H1 (cell line): ENCODE data around the gene PAQR4. TPM values are rescaled to one million over a fixed set of nuclear protein-coding genes. Genes with fewer than 3 reads are reported as not detected.

Experiments
- CTCF ChIA-PET: fragments of 300-600 bp; sonication (Branson Sonifier 250); formaldehyde crosslinking; loops from one replicate; lab custom pipeline; 2021; ENCODE audit not compliant: partially characterized antibody; lab: Charles Lee
- POLR2A ChIA-PET: fragments of 300-600 bp; sonication (Branson Sonifier 250); formaldehyde crosslinking; loops from one replicate; lab custom pipeline; 2021; ENCODE audit warnings: inconsistent platforms; ENCODE audit not compliant: partially characterized antibody; lab: Charles Lee
- DNase-seq, 2 experiments: peaks; one replicate each; pipeline versions ENCODE4 v3.0.0 to v3.0.0-alpha.2; 2010 to 2022; ENCODE audit warnings: low spot score in 2 of 2, low read depth in 1 of 2, mixed read lengths in 1 of 2
- FAIRE-seq: peaks from 2 replicates; lab custom pipeline; 2011; peaks lifted over from hg19 to GRCh38; lab: Jason Lieb, UNC
- H2AFZ ChIP-seq: 2 replicates; pipeline ENCODE4 v1.8.1; 2012; ENCODE audit warnings: low read length, inconsistent platforms
- H2AK5ac ChIP-seq: 2 replicates; pipeline ENCODE4 v1.6.1; 2013; ENCODE audit warnings: low read depth, low read length
- H2BK120ac ChIP-seq: replicated peaks from 2 replicates; pipeline ENCODE3; 2013; ENCODE audit warnings: low read depth, low read length, inconsistent platforms
- H2BK12ac ChIP-seq: 2 replicates; pipeline ENCODE4 v1.6.1; 2013; ENCODE audit warnings: low read depth, low read length
- H2BK15ac ChIP-seq: 2 replicates; pipeline ENCODE4 v1.6.1; 2013; ENCODE audit warnings: low read length
- H2BK20ac ChIP-seq: 2 replicates; pipeline ENCODE4 v1.6.1; 2013; ENCODE audit warnings: low read length
- H2BK5ac ChIP-seq: 2 replicates; pipeline ENCODE4 v1.6.1; 2013; ENCODE audit warnings: low read depth, low read length
- H3K14ac ChIP-seq: 2 replicates; pipeline ENCODE4 v1.6.1; 2013; ENCODE audit warnings: inconsistent platforms; ENCODE audit not compliant: insufficient read length
- H3K18ac ChIP-seq: 2 replicates; pipeline ENCODE4 v1.6.1; 2013; ENCODE audit warnings: low read length; ENCODE audit errors: extremely low read depth
- H3K23ac ChIP-seq: 2 replicates; pipeline ENCODE4 v1.6.1; 2013; ENCODE audit warnings: inconsistent platforms; ENCODE audit not compliant: insufficient read length
- H3K23me2 ChIP-seq: 2 replicates; pipeline ENCODE4 v1.6.1; 2013; ENCODE audit warnings: low read depth, low read length
- H3K27ac ChIP-seq: 2 replicates; pipeline ENCODE4 v1.6.1; 2011; ENCODE audit warnings: low read depth, low read length, inconsistent platforms
- H3K27me3 ChIP-seq, 4 experiments: replicated peaks in 1 of 4; 1 replicate in 1 of 4; 2 replicates in 3 of 4; pipeline versions ENCODE4 v1.6.1 to v1.8.1; 2011 to 2013; ENCODE audit warnings: low read length in 3 of 4, mild to moderate bottlenecking in 3 of 4, inconsistent platforms in 2 of 4, mixed read lengths in 2 of 4, moderate library complexity in 1 of 4; ENCODE audit not compliant: control insufficient read depth in 3 of 4, insufficient read depth in 3 of 4; ENCODE audit errors: extremely low read depth in 1 of 4
- H3K36me3 ChIP-seq, 4 experiments: 2 replicates each; pipeline versions ENCODE4 v1.6.1 to v1.8.1; 2011 to 2013; ENCODE audit warnings: mild to moderate bottlenecking in 4 of 4, low read length in 3 of 4, moderate library complexity in 2 of 4, control low read depth in 1 of 4, inconsistent platforms in 1 of 4; ENCODE audit not compliant: insufficient read depth in 4 of 4, control insufficient read depth in 2 of 4
- H3K4ac ChIP-seq: replicated peaks from 2 replicates; pipeline ENCODE3; 2013; ENCODE audit warnings: low read length, low read depth, mixed read lengths, inconsistent platforms; ENCODE audit not compliant: insufficient read length
- H3K4me1 ChIP-seq, 4 experiments: replicated peaks in 1 of 4; 1 replicate in 1 of 4; 2 replicates in 3 of 4; pipeline versions ENCODE4 v1.6.1 to v1.8.1; 2011 to 2013; ENCODE audit warnings: low read length in 3 of 4, inconsistent platforms in 2 of 4, mixed read lengths in 1 of 4; ENCODE audit not compliant: insufficient read depth in 4 of 4, control insufficient read depth in 3 of 4
- H3K4me2 ChIP-seq, 2 experiments: 2 replicates each; pipeline versions ENCODE4 v1.6.1 to v1.8.1; 2011 to 2013; ENCODE audit warnings: low read depth in 2 of 2, low read length in 2 of 2, control low read depth in 1 of 2, inconsistent platforms in 1 of 2, mild to moderate bottlenecking in 1 of 2; ENCODE audit not compliant: insufficient read depth in 1 of 2
- H3K4me3 ChIP-seq, 4 experiments: fragments of 200-600, 300-600 bp in 1 of 4; sonication (generic), shearing (Covaris generic), sonication (Bioruptor Twin) in 1 of 4; 2 replicates each; pipeline versions ENCODE4 v1.5.1 to v1.8.1; 2011 to 2016; ENCODE audit warnings: low read length in 4 of 4, low read depth in 3 of 4, control low read depth in 2 of 4, inconsistent platforms in 2 of 4, mild to moderate bottlenecking in 2 of 4, mixed read lengths in 1 of 4, moderate library complexity in 1 of 4; ENCODE audit not compliant: insufficient read depth in 2 of 4; ENCODE audit errors: extremely low read depth in 1 of 4
- H3K56ac ChIP-seq: replicated peaks from 2 replicates; pipeline ENCODE3; 2013; ENCODE audit warnings: low read depth, mild to moderate bottlenecking, mixed read lengths, low read length, inconsistent platforms; ENCODE audit not compliant: insufficient read length
- H3K79me1 ChIP-seq: 2 replicates; pipeline ENCODE4 v1.6.1; 2013; ENCODE audit warnings: low read depth, low read length, control low read depth
- H3K79me2 ChIP-seq, 2 experiments: 2 replicates each; pipeline versions ENCODE4 v1.6.1 to v1.8.1; 2012 to 2013; ENCODE audit warnings: low read length in 2 of 2, mild to moderate bottlenecking in 2 of 2, inconsistent platforms in 1 of 2; ENCODE audit not compliant: insufficient read depth in 2 of 2, control insufficient read depth in 1 of 2
- H3K9ac ChIP-seq, 4 experiments: replicated peaks in 1 of 4; 1 replicate in 1 of 4; 2 replicates in 3 of 4; pipeline versions ENCODE4 v1.6.1 to v1.8.1; 2011 to 2013; ENCODE audit warnings: low read depth in 3 of 4, low read length in 3 of 4, control low read depth in 2 of 4, mild to moderate bottlenecking in 2 of 4, moderate library complexity in 2 of 4, inconsistent platforms in 1 of 4; ENCODE audit errors: extremely low read depth in 1 of 4
- H3K9me3 ChIP-seq, 2 experiments: 2 replicates each; pipeline versions ENCODE4 v1.6.1 to v1.8.1; 2012 to 2013; ENCODE audit warnings: mild to moderate bottlenecking in 2 of 2, moderate library complexity in 2 of 2, control low read depth in 1 of 2, inconsistent platforms in 1 of 2, low read depth in 1 of 2, low read length in 1 of 2, mixed read lengths in 1 of 2; ENCODE audit not compliant: insufficient read depth in 2 of 2
- H4K20me1 ChIP-seq, 2 experiments: replicated peaks in 1 of 2; 2 replicates each; pipeline versions ENCODE3 to v1.8.1; 2011 to 2013; ENCODE audit warnings: inconsistent platforms in 2 of 2, low read length in 2 of 2, mild to moderate bottlenecking in 1 of 2; ENCODE audit not compliant: insufficient read depth in 2 of 2, control insufficient read depth in 1 of 2
- H4K5ac ChIP-seq: 2 replicates; pipeline ENCODE4 v1.6.1; 2013; ENCODE audit warnings: low read length, low read depth, mixed read lengths, inconsistent platforms; ENCODE audit not compliant: insufficient read length
- H4K8ac ChIP-seq: 2 replicates; pipeline ENCODE4 v1.8.0; 2013; ENCODE audit warnings: mild to moderate bottlenecking, moderate library complexity, low read length, inconsistent platforms; ENCODE audit not compliant: insufficient read depth; ENCODE audit errors: extremely low read depth
- H4K91ac ChIP-seq: replicated peaks from 2 replicates; pipeline ENCODE3; 2013; ENCODE audit warnings: low read length, mixed read lengths, inconsistent platforms; ENCODE audit not compliant: insufficient read length
- CTCF ChIP-seq, 3 experiments: IDR thresholded peaks; 1 replicate in 2 of 3; 2 replicates in 1 of 3; pipeline versions ENCODE4 v1.5.1 to v1.6.1; 2011; ENCODE audit warnings: low read length in 3 of 3, mild to moderate bottlenecking in 3 of 3, inconsistent platforms in 2 of 3, low read depth in 1 of 3, moderate library complexity in 1 of 3; ENCODE audit not compliant: insufficient read depth in 1 of 3; ENCODE audit errors: control extremely low read depth in 1 of 3
- GABPA ChIP-seq: IDR thresholded peaks from 2 replicates; pipeline ENCODE4 v1.6.1; 2011; ENCODE audit warnings: mild to moderate bottlenecking, low read length, moderate library complexity, borderline replicate concordance; ENCODE audit not compliant: insufficient read depth
- GTF2F1 ChIP-seq: IDR thresholded peaks from 2 replicates; pipeline ENCODE4 v1.6.1; 2012; ENCODE audit warnings: low read depth, low read length, improper control_type of control experiment, borderline replicate concordance
- HDAC6 ChIP-seq: IDR thresholded peaks from one replicate; pipeline ENCODE4 v1.7.1; 2012; ENCODE audit warnings: low read depth, mild to moderate bottlenecking, inconsistent platforms, low read length, moderate library complexity
- NRF1 ChIP-seq: IDR thresholded peaks from 2 replicates; pipeline ENCODE4 v1.6.1; 2011; ENCODE audit warnings: mild to moderate bottlenecking, low read depth, low read length, improper control_type of control experiment
- SIX5 ChIP-seq: IDR thresholded peaks from 2 replicates; pipeline ENCODE4 v1.6.1; 2011; ENCODE audit warnings: mild to moderate bottlenecking, low read depth, low read length
- SP4 ChIP-seq: IDR thresholded peaks from 2 replicates; pipeline ENCODE4 v1.6.1; 2012; ENCODE audit warnings: low read length, inconsistent platforms
- SUZ12 ChIP-seq: fragments of 200-600 bp; sonication (generic); IDR thresholded peaks from 2 replicates; pipeline ENCODE4 v1.6.1; 2012; ENCODE audit warnings: mild to moderate bottlenecking, inconsistent platforms, low read length, moderate library complexity, mixed read lengths
- TAF7 ChIP-seq: optimal IDR thresholded peaks from 2 replicates; pipeline ENCODE3; 2011; ENCODE audit warnings: low read depth, mild to moderate bottlenecking, inconsistent platforms, low read length, moderate library complexity, borderline replicate concordance
- WGBS, 2 experiments: shearing (Covaris generic) in 1 of 2; methylation state at CpG; one replicate each; pipeline versions ENCODE4 v1.1.6 to v1.1.7; 2013 to 2015; ENCODE audit warnings: low lambda C conversion rate in 2 of 2, mixed read lengths in 2 of 2, inconsistent platforms in 1 of 2, low coverage in 1 of 2, missing lambda C conversion rate in 1 of 2; ENCODE audit not compliant: insufficient replicate concordance in 2 of 2, insufficient coverage in 1 of 2, insufficient read length in 1 of 2; ENCODE audit errors: extremely low coverage in 1 of 2, missing lambda C conversion rate in 1 of 2; 5-methylcytosine and 5-hydroxymethylcytosine counted together
- polyA plus RNA-seq, 7 experiments: library from polyadenylated mRNA; depleted of rRNA in 3 of 7; stranded (reverse) in 5 of 7; unstranded in 2 of 7; fragments of >200 nt in 5 of 7; fragments of 200-250 nt in 2 of 7; gene quantifications; 1 replicate in 5 of 7; 2 replicates in 1 of 7; 4 replicates in 1 of 7; pipeline versions ENCODE4 v1.2.1 to v1.2.3, GENCODE V29; 2011 to 2013; ENCODE audit warnings: missing spikeins in 2 of 7, mixed read lengths in 2 of 7
- total RNA-seq: library from RNA; stranded (reverse); fragmentation: NEBNext Ultra II Directional; extraction: Animal tissue kit (Norgen Biotek cat#: 25700); gene quantifications from 2 replicates; pipeline ENCODE4 v1.2.1, GENCODE V29; 2021

Gene PAQR4
- total and polyA plus RNA-seq, 2 of the 8 experiments (the other 6 are each of a cell fraction or from before 2014, with no cell fraction given) = 28.2 to 34.6 TPM

GRCh38 chr16:2925951-2926649 is 43.0 kb upstream of the PAQR4 start:
- Histone ChIP-seq H3K9ac (no peak overlapping the region), H2BK120ac (no peak overlapping the region), H4K8ac (peak overlapping the region; percentile 76; the same call in 1 of the 2 replicates), H3K18ac (no peak overlapping the region), H2BK12ac (no peak overlapping the region), H3K36me3 (peaks cover 0 to 3% (median 0%) of the 10 kb centered on the region in 4 experiments; a peak in 2 of 8 replicates), H3K23ac (no peak overlapping the region), H3K79me1 (0 out of 2 replicates have a peak, but pooled peaks cover 3% of the 10 kb centered on the region), H4K20me1 (no peaks in the 10 kb centered on the region), H4K5ac (peak overlapping the region; percentile 9), H3K27ac (peak overlapping the region; percentile 5; the same call in 1 of the 2 replicates), H3K4me1 (peaks cover 4 to 15% (median 10%) of the 10 kb centered on the region in 4 experiments), H3K14ac (no peak overlapping the region), H3K4ac (no peak overlapping the region), H3K27me3 (no peaks in the 10 kb centered on the region), H2BK20ac (no peak overlapping the region), H2BK5ac (no peak overlapping the region), H3K4me2 (peak overlapping the region; percentile 57 to 78), H3K23me2 (no peaks in the 10 kb centered on the region; the same call in 1 of the 2 replicates), H3K79me2 (no peaks in the 10 kb centered on the region), H3K4me3 (peak overlapping the region in 2 of 4 experiments; percentile 3 to 49; a peak in 3 of 8 replicates), H2AFZ (no peak overlapping the region), H3K9me3 (no peaks in the 10 kb centered on the region), H2BK15ac (no peak overlapping the region), H3K56ac (no peak overlapping the region), H4K91ac (no peak overlapping the region), H2AK5ac (no peak overlapping the region)
- 88% methylated on average over 9 of the region's 9 CpGs; no CpG with 5 or more reads in 1 of the 2 experiments for WGBS, 2 experiments
- ChIA-PET POLR2A (interaction anchor here (1.0 to 1.5 kb wide), 5 partner anchors 10 to 148 kb away, joined by 3 to 5 read pairs (median 3); partner anchors contain the start of gene FLYWCH1), CTCF (interaction anchor here (0.7 to 10.4 kb wide), 31 partner anchors 12 to 147 kb away, joined by 3 to 98 read pairs (median 5); partner anchors contain the start of genes FLYWCH1, FLYWCH2 and PRSS21)
- FAIRE-seq (no peak), DNase-seq (no peak)
- TF ChIP-seq GTF2F1 (no peak), TAF7 (no peak), GABPA (no peak), SP4 (no peak), HDAC6 (no peak), SIX5 (no peak), NRF1 (no peak), SUZ12 (no peak), CTCF (IDR thresholded peaks at IDR 0.05; ENCODE audit: control extremely low read depth in 1 of 3, insufficient read depth in 1 of 3, low read depth in 1 of 3, low read length in 3 of 3) (no peak)
